Osteocyte (in vitro differentiated cells): ENCODE measurements around the gene MTF2. TPM values are rescaled to one million over a fixed set of nuclear protein-coding genes. Genes with fewer than 3 reads are reported as not detected.
"Not testable (repeated sequence)": the region's sequence is repeated elsewhere in the genome, so short reads cannot be mapped to it uniquely, and the experiment has no call there.

Source experiments
- DNase-seq: peaks from one replicate; pipeline ENCODE4 v3.0.0; 2021; ENCODE audit warnings: mixed read lengths; ENCODE audit not compliant: unreplicated experiment; ENCODE audit errors: extremely low spot score
- H3K27ac Mint-ChIP-seq: one replicate; pipeline ENCODE4 v1.8.0; 2021; ENCODE audit warnings: mild to moderate bottlenecking, mixed read lengths; ENCODE audit not compliant: unreplicated experiment
- H3K27me3 Mint-ChIP-seq: one replicate; pipeline ENCODE4 v1.8.0; 2021; ENCODE audit warnings: mixed read lengths; ENCODE audit not compliant: unreplicated experiment
- H3K36me3 Mint-ChIP-seq: one replicate; pipeline ENCODE4 v1.8.0; 2021; ENCODE audit warnings: mixed read lengths; ENCODE audit not compliant: unreplicated experiment
- H3K4me1 Mint-ChIP-seq: one replicate; pipeline ENCODE4 v1.8.0; 2021; ENCODE audit warnings: mixed read lengths; ENCODE audit not compliant: unreplicated experiment
- H3K4me3 Mint-ChIP-seq: one replicate; pipeline ENCODE4 v1.8.0; 2021; ENCODE audit warnings: mild to moderate bottlenecking, moderate library complexity, mixed read lengths; ENCODE audit not compliant: unreplicated experiment
- H3K9me3 Mint-ChIP-seq: one replicate; pipeline ENCODE4 v1.8.0; 2021; ENCODE audit warnings: mixed read lengths; ENCODE audit not compliant: unreplicated experiment
- long read RNA-seq: library from polyadenylated mRNA; unstranded; transcript quantifications from one replicate; pipeline ENCODE4 v2.0.0, GENCODE V29; 2021
- total RNA-seq: library from RNA; stranded (reverse); gene quantifications from 2 replicates; pipeline ENCODE4 v1.2.1, GENCODE V29; 2021
- TF ChIP-seq, protein P1 (sequence below): fragments of 200-600 bp; sonication (generic); IDR thresholded peaks from 2 replicates; pipeline ENCODE4 v1.5.0; 2021; ENCODE audit warnings: antibody characterized with exemption, mild to moderate bottlenecking, moderate library complexity

The MTF2 gene
- 24.9 and 26.2 TPM in 2 replicates for total RNA-seq
- long read RNA-seq, full-length matches to known transcripts, result 35 of 136 reads
- long read RNA-seq, partial matches to known transcripts, result 75 of 136 reads
- long read RNA-seq, other reads (novel, unspliced or antisense), result 26 of 136 reads

DNA sequence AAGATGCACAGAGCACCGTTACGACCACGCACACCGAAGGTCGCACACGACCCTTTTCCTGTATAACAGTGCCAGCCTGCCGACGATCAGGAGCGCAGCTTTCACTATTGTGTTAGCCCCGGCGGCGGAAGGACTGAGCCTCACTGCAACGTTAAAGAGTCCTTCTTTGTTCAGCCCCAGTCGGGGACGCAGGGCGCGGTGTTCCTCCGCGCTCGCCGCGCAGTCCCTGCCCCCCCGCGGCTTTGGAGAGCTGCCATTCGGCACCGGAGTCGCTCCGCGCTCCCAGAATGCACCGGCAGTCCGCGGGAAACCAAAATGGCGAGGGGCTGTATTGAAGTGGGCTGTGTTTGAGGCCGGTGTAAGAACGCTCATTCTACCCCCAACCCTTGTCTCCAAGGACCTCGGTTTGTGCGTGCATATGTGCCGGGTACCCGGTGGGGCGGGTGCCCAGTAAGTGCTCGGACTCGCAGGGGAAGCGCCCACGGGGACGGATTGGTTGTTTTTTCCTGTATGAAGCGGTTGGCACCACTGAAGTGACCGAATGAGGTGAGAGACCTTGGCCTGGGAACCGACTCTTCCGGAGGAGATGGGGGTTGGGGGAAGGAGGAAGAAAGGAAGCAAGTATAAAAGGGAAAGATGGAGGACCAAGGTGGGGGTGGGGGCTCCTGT is at the start of gene MTF2:
Gene MTF2 (plus strand): TSS at position 298 of the 669 bp plus-strand sequence. CDS start 244 bp downstream, at position 542.
- H3K27ac Mint-ChIP-seq, result peak within 1 kb of the TSS; percentile 98
- H3K9me3 Mint-ChIP-seq, result no peaks in the 10 kb centered on the region
- H3K4me3 Mint-ChIP-seq, result peak within 1 kb of the TSS; percentile 89
- H3K36me3 Mint-ChIP-seq, result peaks cover 9% of the 10 kb centered on the region
- peaks cover 38% of the 10 kb centered on the region for H3K4me1 Mint-ChIP-seq
- DNase-seq, result peak; percentile 99
- TF ChIP-seq, protein P1, sequence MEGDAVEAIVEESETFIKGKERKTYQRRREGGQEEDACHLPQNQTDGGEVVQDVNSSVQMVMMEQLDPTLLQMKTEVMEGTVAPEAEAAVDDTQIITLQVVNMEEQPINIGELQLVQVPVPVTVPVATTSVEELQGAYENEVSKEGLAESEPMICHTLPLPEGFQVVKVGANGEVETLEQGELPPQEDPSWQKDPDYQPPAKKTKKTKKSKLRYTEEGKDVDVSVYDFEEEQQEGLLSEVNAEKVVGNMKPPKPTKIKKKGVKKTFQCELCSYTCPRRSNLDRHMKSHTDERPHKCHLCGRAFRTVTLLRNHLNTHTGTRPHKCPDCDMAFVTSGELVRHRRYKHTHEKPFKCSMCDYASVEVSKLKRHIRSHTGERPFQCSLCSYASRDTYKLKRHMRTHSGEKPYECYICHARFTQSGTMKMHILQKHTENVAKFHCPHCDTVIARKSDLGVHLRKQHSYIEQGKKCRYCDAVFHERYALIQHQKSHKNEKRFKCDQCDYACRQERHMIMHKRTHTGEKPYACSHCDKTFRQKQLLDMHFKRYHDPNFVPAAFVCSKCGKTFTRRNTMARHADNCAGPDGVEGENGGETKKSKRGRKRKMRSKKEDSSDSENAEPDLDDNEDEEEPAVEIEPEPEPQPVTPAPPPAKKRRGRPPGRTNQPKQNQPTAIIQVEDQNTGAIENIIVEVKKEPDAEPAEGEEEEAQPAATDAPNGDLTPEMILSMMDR, result no peak
- H3K27me3 Mint-ChIP-seq, result no peaks in the 10 kb centered on the region

DNA sequence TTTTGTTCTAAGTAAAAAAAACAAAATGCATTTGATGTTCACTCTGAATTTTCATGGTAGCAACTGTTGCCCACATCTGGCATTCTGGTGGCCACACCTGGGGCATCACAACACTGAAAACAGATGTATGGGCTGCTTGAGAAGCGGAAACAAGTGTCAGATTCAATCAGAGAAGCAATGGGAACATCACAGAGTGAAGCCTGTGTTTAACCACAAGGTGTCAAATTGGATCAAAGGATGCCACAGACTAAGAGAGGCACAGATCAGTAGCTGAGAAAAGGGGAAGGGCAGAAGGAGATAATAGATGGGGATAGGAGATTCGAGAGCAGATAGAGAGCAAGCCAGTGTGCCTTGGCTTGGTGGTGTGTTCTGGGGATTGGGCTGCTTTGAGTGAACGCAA is 49.8 kb upstream of the MTF2 start:
- no peaks in the 10 kb centered on the region for H3K9me3 Mint-ChIP-seq
- H3K36me3 Mint-ChIP-seq, result no peaks in the 10 kb centered on the region
- no peak overlapping the region for H3K27ac Mint-ChIP-seq
- no peak overlapping the region for H3K4me3 Mint-ChIP-seq
- no peaks in the 10 kb centered on the region for H3K4me1 Mint-ChIP-seq
- no peak for DNase-seq
- H3K27me3 Mint-ChIP-seq, result peaks cover 54% of the 10 kb centered on the region
- TF ChIP-seq, protein P1, result no peak

DNA sequence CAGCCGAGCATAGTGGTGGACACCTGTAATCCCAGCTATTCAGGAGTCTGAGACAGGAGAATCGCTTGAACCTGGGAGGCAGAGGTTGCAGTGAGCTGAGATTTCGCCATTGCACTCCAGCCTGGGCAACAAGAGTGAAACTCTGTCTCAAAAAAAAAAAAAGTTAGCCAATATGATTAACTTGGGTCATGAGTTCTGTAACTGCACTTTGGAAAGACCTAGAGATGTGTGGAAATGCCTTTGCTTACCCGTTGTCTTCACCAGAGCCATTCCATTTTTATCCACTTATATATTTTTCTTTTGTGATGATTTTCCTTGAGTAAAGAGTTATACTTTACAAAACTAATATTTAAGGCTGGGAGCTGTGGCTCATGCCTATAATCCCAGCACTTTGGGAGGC is 48.9 kb upstream of the MTF2 start:
- not testable (repeated sequence) for H3K27ac Mint-ChIP-seq, H3K9me3 Mint-ChIP-seq, H3K4me3 Mint-ChIP-seq, H3K4me1 Mint-ChIP-seq, DNase-seq, H3K36me3 Mint-ChIP-seq
- peaks cover 51% of the 10 kb centered on the region for H3K27me3 Mint-ChIP-seq

DNA sequence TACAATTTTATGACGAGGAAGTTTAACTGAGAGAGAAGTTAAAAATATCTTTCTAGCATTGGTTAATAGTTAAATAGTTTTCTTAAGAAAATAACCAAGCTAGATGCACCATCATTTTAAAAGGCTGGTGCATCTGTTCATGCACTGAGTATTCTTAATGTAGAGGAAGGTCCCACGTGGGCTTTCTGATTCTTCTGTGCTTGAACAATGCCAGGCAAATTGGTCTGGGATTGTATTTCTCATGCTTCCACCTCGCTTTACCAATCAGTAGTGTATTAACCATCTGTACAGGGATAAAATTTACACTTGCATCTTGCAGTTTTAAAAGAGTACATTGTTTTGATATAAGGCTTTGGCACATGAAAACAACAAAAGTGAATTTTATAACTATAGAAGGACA is 47.4 kb upstream of the MTF2 start:
- Mint-ChIP-seq H3K4me3 (no peak overlapping the region), H3K27ac (no peak overlapping the region), H3K36me3 (no peaks in the 10 kb centered on the region), H3K27me3 (peaks cover 53% of the 10 kb centered on the region), H3K9me3 (no peaks in the 10 kb centered on the region), H3K4me1 (no peaks in the 10 kb centered on the region)
- TF ChIP-seq, protein P1, result no peak
- DNase-seq, result no peak

DNA sequence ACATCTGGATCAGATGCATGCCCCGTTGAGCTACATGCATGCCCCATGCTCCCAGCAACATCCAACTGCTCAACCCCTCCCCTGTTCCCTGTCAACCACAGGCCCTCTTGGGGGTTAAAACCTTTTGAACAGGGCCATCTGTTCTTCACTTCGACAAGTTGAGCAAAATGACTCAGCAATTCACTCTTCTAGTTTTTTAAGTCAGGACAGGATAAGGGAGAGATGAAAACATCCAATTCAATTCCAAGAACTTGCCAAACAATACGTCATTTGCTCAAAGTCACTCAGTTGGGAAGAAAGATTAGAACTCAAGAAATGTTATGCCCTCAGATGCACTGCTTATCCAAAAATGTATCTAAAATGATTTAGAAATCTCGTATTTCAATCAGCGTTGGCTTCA is 46.1 kb upstream of the MTF2 start:
- no peaks in the 10 kb centered on the region for H3K9me3 Mint-ChIP-seq
- no peaks in the 10 kb centered on the region for H3K4me1 Mint-ChIP-seq
- H3K36me3 Mint-ChIP-seq, result no peaks in the 10 kb centered on the region
- H3K27ac Mint-ChIP-seq, result no peak overlapping the region
- DNase-seq, result no peak
- H3K4me3 Mint-ChIP-seq, result no peak overlapping the region
- peaks cover 44% of the 10 kb centered on the region for H3K27me3 Mint-ChIP-seq
- TF ChIP-seq, protein P1, result no peak
